DOHH2 (cell line): ENCODE data around the gene BAHD1.

ENCODE experiments used
- H3F3A ChIP-seq: fragments of 200-600 bp; sonication (generic), shearing (Covaris generic); 2 replicates; pipeline ENCODE4 v1.6.0; 2016; ENCODE audit warnings: antibody characterized with exemption, mild to moderate bottlenecking; ENCODE audit not compliant: control insufficient read depth, insufficient read depth
- H3K27ac ChIP-seq: fragments of 200-600 bp; sonication (generic); 2 replicates; pipeline ENCODE4 v1.5.1; 2014; ENCODE audit warnings: low read depth, mild to moderate bottlenecking, low read length, moderate library complexity
- H3K27me3 ChIP-seq: fragments of 200-600 bp; sonication (generic); 2 replicates; pipeline ENCODE4 v1.6.1; 2014; ENCODE audit warnings: mild to moderate bottlenecking, low read length, mixed read lengths; ENCODE audit not compliant: control insufficient read depth
- H3K36me3 ChIP-seq: fragments of 200-600 bp; sonication (generic); 2 replicates; pipeline ENCODE4 v1.6.1; 2014; ENCODE audit warnings: mild to moderate bottlenecking, low read length, moderate library complexity, mixed read lengths; ENCODE audit not compliant: control insufficient read depth
- H3K4me1 ChIP-seq: fragments of 200-600 bp; sonication (generic); 2 replicates; pipeline ENCODE4 v1.6.1; 2014; ENCODE audit warnings: mild to moderate bottlenecking, low read length, mixed read lengths; ENCODE audit not compliant: control insufficient read depth
- H3K4me2 ChIP-seq: fragments of 200-600 bp; sonication (generic); 2 replicates; pipeline ENCODE4 v1.6.0; 2014; ENCODE audit warnings: mild to moderate bottlenecking, low read length, moderate library complexity
- H3K4me3 ChIP-seq: fragments of 200-600 bp; sonication (generic); 2 replicates; pipeline ENCODE4 v1.5.1; 2014; ENCODE audit warnings: mild to moderate bottlenecking, low read length, mixed read lengths
- H3K79me2 ChIP-seq: fragments of 200-600 bp; sonication (generic); 2 replicates; pipeline ENCODE4 v1.6.1; 2014; ENCODE audit warnings: mild to moderate bottlenecking, low read length, mixed read lengths; ENCODE audit not compliant: control insufficient read depth
- H3K9me2 ChIP-seq: fragments of 200-600 bp; sonication (generic); replicated peaks from 2 replicates; pipeline ENCODE4 v1.6.1; 2014; ENCODE audit warnings: mild to moderate bottlenecking, low read length, mixed read lengths; ENCODE audit not compliant: control insufficient read depth
- H3K9me3 ChIP-seq: fragments of 200-600 bp; sonication (generic); 2 replicates; pipeline ENCODE4 v1.6.1; 2014; ENCODE audit warnings: antibody characterized with exemption, low read length, mixed read lengths; ENCODE audit not compliant: control insufficient read depth, insufficient read depth
- H4K20me1 ChIP-seq: fragments of 200-600 bp; sonication (generic); 2 replicates; pipeline ENCODE4 v1.6.0; 2014; ENCODE audit warnings: low read depth, mild to moderate bottlenecking, antibody characterized with exemption, low read length, moderate library complexity; ENCODE audit not compliant: control insufficient read depth, insufficient read depth
- EZH2phosphoT487 ChIP-seq: fragments of 200-600 bp; sonication (generic); IDR thresholded peaks from 2 replicates; pipeline ENCODE4 v1.6.1; 2017; ENCODE audit warnings: borderline replicate concordance, mild to moderate bottlenecking, antibody characterized with exemption, low read length, moderate library complexity, mixed read lengths
- TF ChIP-seq, protein P1 (sequence below): fragments of 200-600 bp; sonication (generic); IDR thresholded peaks from one replicate; pipeline ENCODE4 v1.5.1; 2014; ENCODE audit warnings: antibody characterized with exemption, mild to moderate bottlenecking, low read depth, low read length; ENCODE audit not compliant: poor library complexity, severe bottlenecking

BAHD1 gene

DNA sequence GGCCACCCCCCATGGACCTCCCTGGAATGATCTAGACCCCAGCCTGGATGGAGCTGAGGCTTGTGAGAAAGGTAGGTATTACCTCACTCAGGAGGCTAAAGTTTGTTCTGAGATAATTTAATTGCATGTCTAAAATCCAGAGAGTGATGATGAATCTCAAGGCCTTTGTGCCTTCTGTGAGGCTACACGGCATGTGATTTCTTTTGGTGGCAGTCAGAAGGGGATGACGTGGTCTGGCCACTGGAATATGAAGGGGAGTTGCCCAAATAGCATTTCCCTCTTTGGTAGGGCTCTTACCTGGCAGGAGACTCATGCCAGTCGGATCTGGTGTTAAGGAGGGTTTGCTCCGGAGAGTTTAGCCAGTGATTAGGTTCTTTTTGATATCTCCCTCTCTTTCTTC is 2.5 kb downstream of the BAHD1 start:
- H3K9me3 ChIP-seq, result no peaks in the 10 kb centered on the region
- H3K4me2 ChIP-seq, result peak overlapping the region; percentile 87; the same call in 1 of the 2 replicates
- H3K4me1 ChIP-seq, result peaks cover 21% of the 10 kb centered on the region

DNA sequence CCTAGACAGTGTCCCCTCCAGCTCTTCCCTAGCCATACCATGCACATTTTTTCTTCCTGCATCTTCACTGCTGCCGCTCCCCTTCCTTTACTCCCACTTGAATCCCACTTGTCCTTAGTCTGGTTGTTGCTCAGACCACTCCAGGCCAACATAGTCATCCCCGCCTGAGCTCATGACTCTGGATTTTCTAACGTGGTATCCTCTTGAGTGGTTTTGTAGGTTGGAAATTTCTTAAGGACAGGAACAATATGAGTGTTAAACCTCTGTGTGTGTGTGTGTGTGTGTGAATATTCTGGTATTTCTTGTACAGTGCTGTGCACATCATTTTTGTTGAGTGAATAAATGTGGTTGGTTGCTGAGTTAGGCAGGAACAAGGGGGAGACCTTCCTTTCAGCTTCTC is 3.1 kb downstream of the BAHD1 start:
- no peak overlapping the region for H3K4me2 ChIP-seq

More for the DNA sequence above, 2.5 kb downstream of the BAHD1 start:
- H4K20me1 ChIP-seq, result peaks cover 9% of the 10 kb centered on the region
- peaks cover 66% of the 10 kb centered on the region for H3K79me2 ChIP-seq
- no peaks in the 10 kb centered on the region for H3K9me2 ChIP-seq
- H3K27ac ChIP-seq, result no peak overlapping the region
- peaks cover 27% of the 10 kb centered on the region for H3K27me3 ChIP-seq
- H3K36me3 ChIP-seq, result no peaks in the 10 kb centered on the region
- no peak overlapping the region for H3K4me3 ChIP-seq
- no peaks in the 10 kb centered on the region for H3F3A ChIP-seq
- no peak for TF ChIP-seq EZH2phosphoT487
- TF ChIP-seq, protein P1, sequence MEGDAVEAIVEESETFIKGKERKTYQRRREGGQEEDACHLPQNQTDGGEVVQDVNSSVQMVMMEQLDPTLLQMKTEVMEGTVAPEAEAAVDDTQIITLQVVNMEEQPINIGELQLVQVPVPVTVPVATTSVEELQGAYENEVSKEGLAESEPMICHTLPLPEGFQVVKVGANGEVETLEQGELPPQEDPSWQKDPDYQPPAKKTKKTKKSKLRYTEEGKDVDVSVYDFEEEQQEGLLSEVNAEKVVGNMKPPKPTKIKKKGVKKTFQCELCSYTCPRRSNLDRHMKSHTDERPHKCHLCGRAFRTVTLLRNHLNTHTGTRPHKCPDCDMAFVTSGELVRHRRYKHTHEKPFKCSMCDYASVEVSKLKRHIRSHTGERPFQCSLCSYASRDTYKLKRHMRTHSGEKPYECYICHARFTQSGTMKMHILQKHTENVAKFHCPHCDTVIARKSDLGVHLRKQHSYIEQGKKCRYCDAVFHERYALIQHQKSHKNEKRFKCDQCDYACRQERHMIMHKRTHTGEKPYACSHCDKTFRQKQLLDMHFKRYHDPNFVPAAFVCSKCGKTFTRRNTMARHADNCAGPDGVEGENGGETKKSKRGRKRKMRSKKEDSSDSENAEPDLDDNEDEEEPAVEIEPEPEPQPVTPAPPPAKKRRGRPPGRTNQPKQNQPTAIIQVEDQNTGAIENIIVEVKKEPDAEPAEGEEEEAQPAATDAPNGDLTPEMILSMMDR, result no peak

DNA sequence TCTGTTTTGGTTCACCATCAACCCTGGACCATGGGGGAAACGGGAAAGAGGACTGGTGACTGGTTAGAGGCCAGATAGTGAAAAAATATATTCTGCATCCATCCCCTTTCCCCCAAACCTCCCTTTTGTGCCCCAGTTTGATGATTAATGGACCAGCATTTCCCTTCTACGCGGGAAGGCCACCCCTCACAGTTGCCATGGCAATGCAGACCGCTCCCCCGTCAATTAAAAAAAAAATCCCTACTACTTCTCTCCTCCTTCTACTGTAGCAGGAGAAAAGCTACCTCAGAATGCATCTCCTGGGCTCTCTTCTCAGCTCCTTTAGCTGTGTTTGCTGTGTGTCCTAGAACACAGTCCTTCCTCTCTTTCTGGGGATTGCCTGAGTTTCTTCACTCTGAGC is 4.0 kb downstream of the BAHD1 start:
- TF ChIP-seq EZH2phosphoT487, result no peak
- TF ChIP-seq, protein P1, result no peak
- no peak overlapping the region for H3K4me2 ChIP-seq
- H3F3A ChIP-seq, result no peaks in the 10 kb centered on the region
- peaks cover 17% of the 10 kb centered on the region for H3K4me1 ChIP-seq
- no peaks in the 10 kb centered on the region for H3K9me3 ChIP-seq
- H3K79me2 ChIP-seq, result peaks cover 77% of the 10 kb centered on the region
- H4K20me1 ChIP-seq, result peaks cover 9% of the 10 kb centered on the region
- H3K27me3 ChIP-seq, result peaks cover 12% of the 10 kb centered on the region
- H3K9me2 ChIP-seq, result no peaks in the 10 kb centered on the region
- no peak overlapping the region for H3K27ac ChIP-seq
- H3K4me3 ChIP-seq, result no peak overlapping the region
- no peaks in the 10 kb centered on the region for H3K36me3 ChIP-seq

More for the DNA sequence above, 3.1 kb downstream of the BAHD1 start:
- TF ChIP-seq, protein P1, result no peak
- TF ChIP-seq EZH2phosphoT487, result no peak
- H3F3A ChIP-seq, result no peaks in the 10 kb centered on the region
- peaks cover 69% of the 10 kb centered on the region for H3K79me2 ChIP-seq
- H4K20me1 ChIP-seq, result peaks cover 9% of the 10 kb centered on the region
- H3K4me1 ChIP-seq, result peaks cover 21% of the 10 kb centered on the region
- no peaks in the 10 kb centered on the region for H3K9me2 ChIP-seq
- no peak overlapping the region for H3K27ac ChIP-seq
- H3K36me3 ChIP-seq, result no peaks in the 10 kb centered on the region
- H3K27me3 ChIP-seq, result peaks cover 21% of the 10 kb centered on the region
- no peak overlapping the region for H3K4me3 ChIP-seq
- no peaks in the 10 kb centered on the region for H3K9me3 ChIP-seq
